HCT116 (cell line): ENCODE results near the gene CWH43. TPM values are rescaled to one million over a fixed set of nuclear protein-coding genes. Genes with fewer than 3 reads are reported as not detected.

Experiments used
- ATAC-seq: fragments of 200-7000 bp; cut with Tn5 transposase; 2 replicates; pipeline ENCODE4 v1.9.1; 2020; ENCODE audit warnings: mild to moderate bottlenecking, moderate library complexity
- BruUV-seq: library from RNA; stranded (reverse); fragments of 400-500 nt; replicated peaks from 2 replicates; lab custom pipeline; 2021; lab: Mats Ljungman, UMichigan
- CTCF ChIA-PET: fragments of 300-600 bp; sonication (Branson Sonifier 250); formaldehyde crosslinking; loops from one replicate; lab custom pipeline; 2021; ENCODE audit warnings: antibody characterized with exemption; lab: Charles Lee
- POLR2A ChIA-PET: fragments of 300-600, 350-600 bp; sonication (Branson Sonifier 250); formaldehyde crosslinking; loops from one replicate; lab custom pipeline; 2021; ENCODE audit warnings: antibody characterized with exemption; lab: Charles Lee
- RAD21 ChIA-PET, 2 experiments: fragments of 300-600 bp; sonication (Branson Sonifier 250); formaldehyde crosslinking; loops; one replicate each; lab custom pipeline; 2023; ENCODE audit warnings: low total read pairs in 2 of 2; ENCODE audit not compliant: uncharacterized antibody in 2 of 2, unreplicated experiment in 2 of 2, low non-redundant PET in 1 of 2; lab: Charles Lee
- DNase-seq: peaks from one replicate; pipeline ENCODE4 v3.0.0-alpha.2; 2010; ENCODE audit warnings: low read depth, low spot score
- H2AFZ ChIP-seq: fragments of 200-600 bp; shearing (Covaris generic), sonication (generic); 2 replicates; pipeline ENCODE4 v1.6.1; 2017; ENCODE audit warnings: low read depth, mixed run types, mixed read lengths, antibody characterized with exemption, low read length; ENCODE audit not compliant: poor library complexity, severe bottlenecking
- H3K27ac ChIP-seq: 2 replicates; pipeline ENCODE4 v1.5.1; 2012; ENCODE audit warnings: low read depth, low read length
- H3K27me3 ChIP-seq: fragments of 200-600 bp; sonication (generic); 2 replicates; pipeline ENCODE4 v1.6.1; 2016; ENCODE audit warnings: mixed run types, low read length, mixed read lengths; ENCODE audit not compliant: insufficient read depth
- H3K36me3 ChIP-seq, 2 experiments: fragments of 200-500 bp in 1 of 2; fragments of 200-600 bp in 1 of 2; sonication (Bioruptor generic) in 1 of 2; sonication (generic) in 1 of 2; 2 replicates each; pipeline versions ENCODE4 v1.5.1 to v1.6.1; 2014 to 2016; ENCODE audit warnings: low read length in 2 of 2, inconsistent platforms in 1 of 2, mixed read lengths in 1 of 2, mixed run types in 1 of 2; ENCODE audit not compliant: insufficient read depth in 2 of 2, control insufficient read depth in 1 of 2
- H3K4me1 ChIP-seq, 2 experiments: fragments of 200-600 bp in 1 of 2; sonication (generic) in 1 of 2; 2 replicates each; pipeline versions ENCODE4 v1.5.1 to v1.6.1; 2012 to 2017; ENCODE audit warnings: low read length in 2 of 2, inconsistent platforms in 1 of 2, mild to moderate bottlenecking in 1 of 2, mixed read lengths in 1 of 2, mixed run types in 1 of 2, moderate library complexity in 1 of 2; ENCODE audit not compliant: insufficient read depth in 2 of 2, control insufficient read depth in 1 of 2
- H3K4me2 ChIP-seq: fragments of 200-600 bp; sonication (generic); 2 replicates; pipeline ENCODE4 v1.6.1; 2017; ENCODE audit warnings: mixed run types, low read length, mixed read lengths
- H3K4me3 ChIP-seq, 2 experiments: fragments of 200-600 bp in 1 of 2; sonication (generic) in 1 of 2; replicated peaks in 1 of 2; 2 replicates each; pipeline ENCODE4 v1.5.1; 2011 to 2016; ENCODE audit warnings: low read length in 2 of 2, control low read depth in 1 of 2, low read depth in 1 of 2, mild to moderate bottlenecking in 1 of 2, mixed read lengths in 1 of 2, mixed run types in 1 of 2
- H3K79me2 ChIP-seq: fragments of 200-600 bp; sonication (generic); 2 replicates; pipeline ENCODE4 v1.6.1; 2017; ENCODE audit warnings: mild to moderate bottlenecking, mixed run types, low read length, moderate library complexity, mixed read lengths; ENCODE audit not compliant: insufficient read depth
- H3K9ac ChIP-seq: fragments of 200-600 bp; sonication (generic); 2 replicates; pipeline ENCODE4 v1.6.1; 2016; ENCODE audit warnings: low read length, mixed read lengths
- H3K9me2 ChIP-seq: fragments of 200-600 bp; sonication (generic), shearing (Covaris generic); 2 replicates; pipeline ENCODE4 v1.6.1; 2017; ENCODE audit warnings: mixed run types, mild to moderate bottlenecking, moderate library complexity; ENCODE audit not compliant: insufficient read depth
- H3K9me3 ChIP-seq, 2 experiments: fragments of 200-500 bp in 1 of 2; fragments of 200-600 bp in 1 of 2; sonication (Bioruptor generic) in 1 of 2; sonication (generic) in 1 of 2; 2 replicates each; pipeline ENCODE4 v1.6.1; 2014 to 2017; ENCODE audit warnings: low read length in 2 of 2, mixed read lengths in 2 of 2, inconsistent platforms in 1 of 2, low read depth in 1 of 2, mild to moderate bottlenecking in 1 of 2, mixed run types in 1 of 2, moderate library complexity in 1 of 2; ENCODE audit not compliant: control insufficient read depth in 1 of 2, insufficient read depth in 1 of 2
- H4K20me1 ChIP-seq: fragments of 200-600 bp; sonication (generic), shearing (Covaris generic); 2 replicates; pipeline ENCODE4 v1.6.1; 2017; ENCODE audit warnings: mixed run types, mild to moderate bottlenecking, moderate library complexity; ENCODE audit not compliant: insufficient read depth
- ATF3 ChIP-seq: IDR thresholded peaks from 2 replicates; pipeline ENCODE4 v1.6.1; 2012
- CTCF ChIP-seq, 3 experiments: fragments of 200-600 bp in 1 of 3; sonication (generic) in 1 of 3; IDR thresholded peaks in 2 of 3; conservative IDR thresholded peaks in 1 of 3; 2 replicates each; pipeline ENCODE4 v1.5.1; 2012 to 2017; ENCODE audit warnings: low read depth in 2 of 3, low read length in 2 of 3, antibody characterized with exemption in 1 of 3, borderline replicate concordance in 1 of 3, control low read depth in 1 of 3, mild to moderate bottlenecking in 1 of 3, mixed read lengths in 1 of 3, mixed run types in 1 of 3, moderate library complexity in 1 of 3; ENCODE audit not compliant: insufficient read depth in 1 of 3
- EGR1 ChIP-seq: IDR thresholded peaks from 2 replicates; pipeline ENCODE4 v1.6.1; 2012; ENCODE audit warnings: low read depth
- ELF1 ChIP-seq: IDR thresholded peaks from 2 replicates; pipeline ENCODE4 v1.6.1; 2012; ENCODE audit warnings: low read depth, borderline replicate concordance
- EZH2 ChIP-seq: fragments of 200-600 bp; sonication (generic); IDR thresholded peaks from 2 replicates; pipeline ENCODE4 v1.6.1; 2017; ENCODE audit warnings: antibody characterized with exemption, mixed run types
- FOSL1 ChIP-seq: IDR thresholded peaks from 2 replicates; pipeline ENCODE4 v1.6.1; 2012; ENCODE audit warnings: low read depth
- JUND ChIP-seq: IDR thresholded peaks from 2 replicates; pipeline ENCODE4 v1.6.1; 2012
- MAX ChIP-seq: IDR thresholded peaks from 2 replicates; pipeline ENCODE4 v1.6.1; 2012
- POLR2A ChIP-seq: IDR thresholded peaks from 2 replicates; pipeline ENCODE4 v1.7.0; 2011; ENCODE audit warnings: borderline replicate concordance; ENCODE audit not compliant: insufficient read depth, insufficient read length; ENCODE audit errors: extremely low read depth
- POLR2AphosphoS5 ChIP-seq: IDR thresholded peaks from 2 replicates; pipeline ENCODE4 v1.6.1; 2011; ENCODE audit warnings: mild to moderate bottlenecking, low read depth, low read length, moderate library complexity
- SP1 ChIP-seq: IDR thresholded peaks from 2 replicates; pipeline ENCODE4 v1.6.1; 2012; ENCODE audit warnings: low read depth
- SRF ChIP-seq: IDR thresholded peaks from 2 replicates; pipeline ENCODE4 v1.6.1; 2012; ENCODE audit warnings: low read depth
- TCF7L2 ChIP-seq: IDR thresholded peaks from 2 replicates; pipeline ENCODE4 v1.7.0; 2011; ENCODE audit warnings: borderline replicate concordance, inconsistent platforms; ENCODE audit not compliant: insufficient read depth, insufficient read length; ENCODE audit errors: extremely low read depth
- YY1 ChIP-seq: IDR thresholded peaks from 2 replicates; pipeline ENCODE4 v1.6.1; 2011; ENCODE audit warnings: low read length, low read depth, moderate library complexity, mild to moderate bottlenecking; ENCODE audit not compliant: insufficient replicate concordance; ENCODE audit errors: extremely low read depth
- ZBTB33 ChIP-seq: IDR thresholded peaks from 2 replicates; pipeline ENCODE4 v1.6.1; 2011; ENCODE audit warnings: mild to moderate bottlenecking, low read length, moderate library complexity; ENCODE audit not compliant: insufficient replicate concordance; ENCODE audit errors: extremely low read depth
- ZNF274 ChIP-seq: fragments of 200-500 bp; sonication (Bioruptor generic); IDR thresholded peaks from 2 replicates; pipeline ENCODE4 v1.6.1; 2014; ENCODE audit warnings: mild to moderate bottlenecking, low read depth, low read length, inconsistent platforms
- intact Hi-C: fragments of 100-400 bp; cut with micrococcal nuclease; formaldehyde crosslinking; loops from 2 replicates; pipeline ENCODE4 v1.10.0; 2022
- total RNA-seq: library from RNA; stranded (reverse); gene quantifications from one replicate; pipeline ENCODE4 v1.2.1, GENCODE V29; 2021; ENCODE audit not compliant: unreplicated experiment

Gene CWH43
- total RNA-seq, 1 experiment from 2014 or later: not detected

- CTCF ChIA-PET: no interaction called here
- POLR2A ChIA-PET: no interaction called here
- no peak for ATAC-seq
- intact Hi-C loops: no loop called here
- Histone ChIP-seq H3K4me2 (no peak overlapping the region), H3K4me3 (no peak overlapping the region), H3K9me3 (no peaks in the 10 kb centered on the region), H3K4me1 (peaks cover 0 to 7% of the 10 kb centered on the region in 2 experiments; a peak in 2 of 4 replicates), H3K36me3 (no peaks in the 10 kb centered on the region), H3K27me3 (no peaks in the 10 kb centered on the region), H4K20me1 (no peaks in the 10 kb centered on the region), H3K27ac (no peak overlapping the region), H2AFZ (no peak overlapping the region), H3K79me2 (no peaks in the 10 kb centered on the region), H3K9ac (no peak overlapping the region), H3K9me2 (no peaks in the 10 kb centered on the region)
- no TSS peak for BruUV-seq
- RAD21 ChIA-PET: no interaction called here
- TF ChIP-seq MAX: no peak
- TF ChIP-seq EGR1: no peak
- TF ChIP-seq POLR2A: no peak
- TF ChIP-seq ELF1: no peak
- no peak for DNase-seq
These were observed 49.0 kb upstream of the CWH43 start for GRCh38 chr4:48937033-48937432.

- Histone ChIP-seq H3K9ac (no peak overlapping the region), H2AFZ (no peak overlapping the region), H3K4me1 (peaks cover 0 to 11% of the 10 kb centered on the region in 2 experiments; a peak in 2 of 4 replicates), H3K9me2 (no peaks in the 10 kb centered on the region), H3K27me3 (no peaks in the 10 kb centered on the region), H3K4me3 (no peak overlapping the region), H3K36me3 (no peaks in the 10 kb centered on the region), H3K4me2 (no peak overlapping the region), H3K27ac (no peak overlapping the region), H3K79me2 (no peaks in the 10 kb centered on the region), H4K20me1 (no peaks in the 10 kb centered on the region), H3K9me3 (no peaks in the 10 kb centered on the region)
- ChIA-PET CTCF (no interaction called here), POLR2A (no interaction called here), RAD21 (no interaction called here)
- intact Hi-C loops: no loop called here
- no TSS peak for BruUV-seq
- DNase-seq: no peak
- no peak for ATAC-seq
- no peak for TF ChIP-seq CTCF (IDR thresholded peaks at IDR 0.05 in 2 of 3, conservative IDR thresholded peaks at IDR 0.05 in 1 of 3; ENCODE audit: borderline replicate concordance in 1 of 3, insufficient read depth in 1 of 3, low read depth in 2 of 3, low read length in 2 of 3)
- no peak for TF ChIP-seq FOSL1
- no peak for TF ChIP-seq POLR2AphosphoS5
- no peak for TF ChIP-seq ELF1
- TF ChIP-seq EGR1: no peak
- TF ChIP-seq SRF: no peak
- no peak for TF ChIP-seq POLR2A
- no peak for TF ChIP-seq JUND
- TF ChIP-seq TCF7L2: no peak
- TF ChIP-seq ATF3: no peak
- TF ChIP-seq MAX: no peak
- TF ChIP-seq EZH2: no peak
- TF ChIP-seq ZBTB33: no peak
- TF ChIP-seq ZNF274: no peak
- no peak for TF ChIP-seq YY1
- no peak for TF ChIP-seq SP1
These were observed 47.2 kb upstream of the CWH43 start for GRCh38 chr4:48938831-48939230.
